HCT116 (cell line): Measurements from ENCODE around the gene VASH1. TPM values are rescaled to one million over a fixed set of nuclear protein-coding genes. Genes with fewer than 3 reads are reported as not detected.

Experiments
- ATAC-seq: fragments of 200-7000 bp; cut with Tn5 transposase; 2 replicates; pipeline ENCODE4 v1.9.1; 2020; ENCODE audit warnings: mild to moderate bottlenecking, moderate library complexity
- BruUV-seq: library from RNA; stranded (reverse); fragments of 400-500 nt; replicated peaks from 2 replicates; lab custom pipeline; 2021; lab: Mats Ljungman, UMichigan
- CTCF ChIA-PET: fragments of 300-600 bp; sonication (Branson Sonifier 250); formaldehyde crosslinking; loops from one replicate; lab custom pipeline; 2021; ENCODE audit warnings: antibody characterized with exemption; lab: Charles Lee
- POLR2A ChIA-PET: fragments of 300-600, 350-600 bp; sonication (Branson Sonifier 250); formaldehyde crosslinking; loops from one replicate; lab custom pipeline; 2021; ENCODE audit warnings: antibody characterized with exemption; lab: Charles Lee
- RAD21 ChIA-PET, 2 experiments: fragments of 300-600 bp; sonication (Branson Sonifier 250); formaldehyde crosslinking; loops; one replicate each; lab custom pipeline; 2023; ENCODE audit warnings: low total read pairs in 2 of 2; ENCODE audit not compliant: uncharacterized antibody in 2 of 2, unreplicated experiment in 2 of 2, low non-redundant PET in 1 of 2; lab: Charles Lee
- DNase-seq: peaks from one replicate; pipeline ENCODE4 v3.0.0-alpha.2; 2010; ENCODE audit warnings: low read depth, low spot score
- H2AFZ ChIP-seq: fragments of 200-600 bp; shearing (Covaris generic), sonication (generic); 2 replicates; pipeline ENCODE4 v1.6.1; 2017; ENCODE audit warnings: low read depth, mixed run types, mixed read lengths, antibody characterized with exemption, low read length; ENCODE audit not compliant: poor library complexity, severe bottlenecking
- H3K27ac ChIP-seq: 2 replicates; pipeline ENCODE4 v1.5.1; 2012; ENCODE audit warnings: low read depth, low read length
- H3K27me3 ChIP-seq: fragments of 200-600 bp; sonication (generic); 2 replicates; pipeline ENCODE4 v1.6.1; 2016; ENCODE audit warnings: mixed run types, low read length, mixed read lengths; ENCODE audit not compliant: insufficient read depth
- H3K36me3 ChIP-seq, 2 experiments: fragments of 200-500 bp in 1 of 2; fragments of 200-600 bp in 1 of 2; sonication (Bioruptor generic) in 1 of 2; sonication (generic) in 1 of 2; 2 replicates each; pipeline versions ENCODE4 v1.5.1 to v1.6.1; 2014 to 2016; ENCODE audit warnings: low read length in 2 of 2, inconsistent platforms in 1 of 2, mixed read lengths in 1 of 2, mixed run types in 1 of 2; ENCODE audit not compliant: insufficient read depth in 2 of 2, control insufficient read depth in 1 of 2
- H3K4me1 ChIP-seq, 2 experiments: fragments of 200-600 bp in 1 of 2; sonication (generic) in 1 of 2; 2 replicates each; pipeline versions ENCODE4 v1.5.1 to v1.6.1; 2012 to 2017; ENCODE audit warnings: low read length in 2 of 2, inconsistent platforms in 1 of 2, mild to moderate bottlenecking in 1 of 2, mixed read lengths in 1 of 2, mixed run types in 1 of 2, moderate library complexity in 1 of 2; ENCODE audit not compliant: insufficient read depth in 2 of 2, control insufficient read depth in 1 of 2
- H3K4me2 ChIP-seq: fragments of 200-600 bp; sonication (generic); 2 replicates; pipeline ENCODE4 v1.6.1; 2017; ENCODE audit warnings: mixed run types, low read length, mixed read lengths
- H3K4me3 ChIP-seq, 2 experiments: fragments of 200-600 bp in 1 of 2; sonication (generic) in 1 of 2; replicated peaks in 1 of 2; 2 replicates each; pipeline ENCODE4 v1.5.1; 2011 to 2016; ENCODE audit warnings: low read length in 2 of 2, control low read depth in 1 of 2, low read depth in 1 of 2, mild to moderate bottlenecking in 1 of 2, mixed read lengths in 1 of 2, mixed run types in 1 of 2
- H3K79me2 ChIP-seq: fragments of 200-600 bp; sonication (generic); 2 replicates; pipeline ENCODE4 v1.6.1; 2017; ENCODE audit warnings: mild to moderate bottlenecking, mixed run types, low read length, moderate library complexity, mixed read lengths; ENCODE audit not compliant: insufficient read depth
- H3K9ac ChIP-seq: fragments of 200-600 bp; sonication (generic); 2 replicates; pipeline ENCODE4 v1.6.1; 2016; ENCODE audit warnings: low read length, mixed read lengths
- H3K9me2 ChIP-seq: fragments of 200-600 bp; sonication (generic), shearing (Covaris generic); 2 replicates; pipeline ENCODE4 v1.6.1; 2017; ENCODE audit warnings: mixed run types, mild to moderate bottlenecking, moderate library complexity; ENCODE audit not compliant: insufficient read depth
- H3K9me3 ChIP-seq, 2 experiments: fragments of 200-500 bp in 1 of 2; fragments of 200-600 bp in 1 of 2; sonication (Bioruptor generic) in 1 of 2; sonication (generic) in 1 of 2; 2 replicates each; pipeline ENCODE4 v1.6.1; 2014 to 2017; ENCODE audit warnings: low read length in 2 of 2, mixed read lengths in 2 of 2, inconsistent platforms in 1 of 2, low read depth in 1 of 2, mild to moderate bottlenecking in 1 of 2, mixed run types in 1 of 2, moderate library complexity in 1 of 2; ENCODE audit not compliant: control insufficient read depth in 1 of 2, insufficient read depth in 1 of 2
- H4K20me1 ChIP-seq: fragments of 200-600 bp; sonication (generic), shearing (Covaris generic); 2 replicates; pipeline ENCODE4 v1.6.1; 2017; ENCODE audit warnings: mixed run types, mild to moderate bottlenecking, moderate library complexity; ENCODE audit not compliant: insufficient read depth
- CBX3 ChIP-seq: IDR thresholded peaks from 2 replicates; pipeline ENCODE4 v1.6.1; 2012; ENCODE audit warnings: low read depth
- EGR1 ChIP-seq: IDR thresholded peaks from 2 replicates; pipeline ENCODE4 v1.6.1; 2012; ENCODE audit warnings: low read depth
- EZH2 ChIP-seq: fragments of 200-600 bp; sonication (generic); IDR thresholded peaks from 2 replicates; pipeline ENCODE4 v1.6.1; 2017; ENCODE audit warnings: antibody characterized with exemption, mixed run types
- JUND ChIP-seq: IDR thresholded peaks from 2 replicates; pipeline ENCODE4 v1.6.1; 2012
- POLR2A ChIP-seq: IDR thresholded peaks from 2 replicates; pipeline ENCODE4 v1.7.0; 2011; ENCODE audit warnings: borderline replicate concordance; ENCODE audit not compliant: insufficient read depth, insufficient read length; ENCODE audit errors: extremely low read depth
- POLR2AphosphoS5 ChIP-seq: IDR thresholded peaks from 2 replicates; pipeline ENCODE4 v1.6.1; 2011; ENCODE audit warnings: mild to moderate bottlenecking, low read depth, low read length, moderate library complexity
- RAD21 ChIP-seq: IDR thresholded peaks from 2 replicates; pipeline ENCODE4 v1.6.1; 2012; ENCODE audit warnings: low read depth, mild to moderate bottlenecking
- intact Hi-C: fragments of 100-400 bp; cut with micrococcal nuclease; formaldehyde crosslinking; loops from 2 replicates; pipeline ENCODE4 v1.10.0; 2022
- total RNA-seq: library from RNA; stranded (reverse); gene quantifications from one replicate; pipeline ENCODE4 v1.2.1, GENCODE V29; 2021; ENCODE audit not compliant: unreplicated experiment

Gene VASH1
- total RNA-seq, 1 experiment from 2014 or later = 13.3 TPM

DNA sequence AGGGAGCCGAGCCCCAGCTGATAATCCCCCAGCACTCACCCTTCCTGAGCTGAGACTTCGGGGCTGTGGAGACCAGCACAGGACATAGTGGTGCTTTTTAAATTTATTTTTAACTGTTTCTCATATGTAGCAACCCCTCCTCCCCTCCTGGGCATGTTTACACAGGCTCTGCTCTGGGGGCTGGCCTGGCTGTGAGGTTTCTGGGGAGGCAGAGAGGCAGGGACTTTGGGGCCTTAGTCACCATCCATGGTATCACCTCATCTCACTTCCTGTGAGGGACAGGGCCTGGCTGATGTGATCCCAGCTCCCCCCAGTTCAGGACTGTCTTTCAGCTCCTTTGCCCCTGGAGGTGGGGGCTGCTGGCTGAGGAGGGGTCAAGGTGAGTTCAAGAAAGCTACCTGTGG is 20.4 kb downstream of the VASH1 start:
- RAD21 ChIA-PET = no interaction called here
- Histone ChIP-seq H4K20me1 (no peaks in the 10 kb centered on the region), H3K9me3 (no peaks in the 10 kb centered on the region), H2AFZ (no peak overlapping the region), H3K4me3 (no peak overlapping the region), H3K79me2 (no peaks in the 10 kb centered on the region), H3K27me3 (no peaks in the 10 kb centered on the region), H3K4me1 (peaks cover 0 to 2% of the 10 kb centered on the region in 2 experiments; a peak in 1 of 4 replicates), H3K27ac (no peak overlapping the region), H3K36me3 (peaks cover 11% of the 10 kb centered on the region in 2 experiments; a peak in 3 of 4 replicates), H3K9me2 (no peaks in the 10 kb centered on the region), H3K9ac (no peak overlapping the region), H3K4me2 (no peak overlapping the region)
- no TSS peak for BruUV-seq
- DNase-seq = no peak
- no peak for TF ChIP-seq CBX3
- TF ChIP-seq POLR2A = no peak
- TF ChIP-seq JUND = no peak
- intact Hi-C loops = no loop called here
- ATAC-seq = no peak
- POLR2A ChIA-PET = no interaction called here
- CTCF ChIA-PET = no interaction called here

DNA sequence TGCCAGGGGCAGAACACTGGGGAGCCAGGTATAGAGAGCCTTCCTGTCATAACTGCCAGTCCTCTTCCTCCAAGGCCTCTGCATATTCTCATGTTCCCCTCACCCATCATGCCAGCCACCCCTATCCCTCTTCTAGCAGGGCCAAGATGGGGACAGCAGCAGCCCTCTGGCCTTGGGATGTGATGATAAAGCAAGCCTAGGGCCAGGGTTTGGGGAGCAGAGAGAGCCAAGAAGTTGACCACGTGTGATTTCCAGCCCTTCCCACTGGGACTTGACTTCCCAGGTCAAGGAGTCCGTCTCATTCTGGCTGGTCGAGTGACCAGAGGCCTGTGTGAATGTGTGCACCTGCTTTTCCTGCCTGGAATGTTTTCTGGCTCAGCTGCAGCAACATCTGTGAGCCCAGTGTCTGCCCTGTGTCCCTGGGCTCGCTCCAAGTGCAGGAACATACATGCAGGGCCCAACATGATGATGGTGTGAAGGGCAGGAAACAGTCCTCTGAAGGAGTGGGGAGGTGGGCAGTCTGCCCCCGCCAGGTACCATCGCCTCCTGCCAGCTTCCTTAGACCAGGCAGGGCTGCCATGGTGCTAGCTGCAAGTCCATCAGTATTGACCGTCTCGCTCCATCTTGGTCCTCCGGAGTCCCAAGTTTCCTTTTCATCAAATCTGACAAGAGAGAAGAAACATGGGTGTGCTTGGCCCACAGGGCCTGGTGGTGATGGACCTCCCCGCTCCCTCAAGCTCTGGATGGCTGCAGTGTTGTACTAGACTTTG is 21.0 kb downstream of the VASH1 start:
- ChIA-PET CTCF (no interaction called here), POLR2A (no interaction called here)

More for the DNA sequence above, 21.0 kb downstream of the VASH1 start:
- peaks cover 11 to 12% of the 10 kb centered on the region in 2 experiments; a peak in 3 of 4 replicates for H3K36me3 ChIP-seq
- no TSS peak for BruUV-seq
- no peaks in the 10 kb centered on the region for H3K79me2 ChIP-seq
- no peak overlapping the region for H3K4me3 ChIP-seq
- H3K27me3 ChIP-seq = no peaks in the 10 kb centered on the region
- no peaks in the 10 kb centered on the region for H3K9me2 ChIP-seq
- H3K4me2 ChIP-seq = no peak overlapping the region
- no peak for DNase-seq
- RAD21 ChIA-PET = no interaction called here
- H3K9ac ChIP-seq = no peak overlapping the region
- TF ChIP-seq POLR2AphosphoS5 (no peak), RAD21 (no peak), JUND (no peak), EZH2 (no peak), EGR1 (no peak)
- no peaks in the 10 kb centered on the region for H3K9me3 ChIP-seq
- H3K27ac ChIP-seq = no peak overlapping the region
- H4K20me1 ChIP-seq = no peaks in the 10 kb centered on the region
- intact Hi-C loops = no loop called here
- ATAC-seq = no peak
- H2AFZ ChIP-seq = no peak overlapping the region
- no peaks in the 10 kb centered on the region for H3K4me1 ChIP-seq
